H4 (cell line): Measurements from ENCODE around the gene WDFY4. TPM values are rescaled to one million over a fixed set of nuclear protein-coding genes. Genes with fewer than 3 reads are reported as not detected.

ENCODE experiments used
- DNase-seq: peaks from one replicate; pipeline ENCODE4 v3.0.0-alpha.2; 2015; ENCODE audit warnings: low spot score
- total RNA-seq: library from RNA; depleted of rRNA; stranded (reverse); fragments of >200 nt; shearing (Covaris generic); gene quantifications from 2 replicates; pipeline ENCODE4 v1.2.3, GENCODE V29; 2014

Gene WDFY4
- total RNA-seq, 1 experiment from 2014 or later: not detected

DNA sequence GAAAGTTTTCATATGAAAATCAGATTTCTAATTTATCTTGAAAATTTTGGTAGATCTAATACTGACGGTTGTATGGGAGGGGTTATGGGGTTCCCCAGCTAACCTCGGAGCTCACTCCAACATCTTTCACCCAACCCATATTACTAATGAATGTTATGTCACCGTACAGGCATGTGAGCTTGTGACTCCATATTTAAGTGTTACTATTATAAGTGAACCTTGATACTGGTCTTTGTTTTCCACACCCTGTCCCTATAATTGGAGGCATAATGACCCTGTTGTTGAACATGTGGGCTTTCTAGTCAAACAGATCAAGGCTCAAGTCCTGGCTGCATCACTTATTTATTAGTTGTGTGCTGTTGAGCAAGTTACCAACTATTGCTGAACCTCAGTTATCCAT is 27.2 kb downstream of the WDFY4 start:
- no peak for DNase-seq

DNA sequence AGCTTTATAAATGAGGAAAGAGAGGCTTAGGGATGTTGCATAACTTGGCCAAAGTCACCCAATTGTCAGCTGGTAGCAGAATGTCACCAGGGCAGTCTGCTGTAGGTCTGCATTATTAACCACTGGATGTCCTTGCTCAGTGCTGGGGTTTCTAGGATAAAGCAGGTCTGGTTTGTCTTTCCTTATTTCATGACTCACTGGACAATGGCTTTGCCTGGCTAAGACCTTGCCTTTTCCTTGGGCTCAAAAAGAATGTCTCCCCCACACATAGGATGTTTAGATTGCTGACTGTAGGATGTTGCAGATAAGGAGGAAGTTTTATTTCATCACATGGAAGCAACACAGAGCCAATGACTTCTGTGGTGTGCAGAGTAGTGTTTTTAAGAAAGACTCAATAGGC is 29.4 kb downstream of the WDFY4 start:
- DNase-seq: no peak

DNA sequence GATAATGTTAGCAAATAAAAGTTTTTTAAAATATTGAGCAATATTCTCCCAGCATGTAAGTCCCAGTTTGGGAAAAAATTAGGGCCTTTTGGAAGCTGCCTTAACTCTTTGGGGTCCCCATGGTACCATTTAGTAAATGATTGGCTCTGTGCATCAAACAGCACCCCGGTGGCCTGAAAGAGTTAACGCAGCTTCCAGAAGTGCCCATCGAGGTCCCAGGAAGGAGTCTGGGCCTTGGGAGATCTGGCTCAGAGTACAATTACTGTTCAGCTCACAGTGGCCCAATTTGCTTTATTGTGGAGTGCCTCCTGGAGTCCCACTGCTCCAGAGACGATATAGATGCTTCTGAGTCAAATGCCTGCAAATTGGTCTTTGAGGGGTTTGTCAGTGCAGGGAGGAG is 31.7 kb downstream of the WDFY4 start:
- DNase-seq: no peak

DNA sequence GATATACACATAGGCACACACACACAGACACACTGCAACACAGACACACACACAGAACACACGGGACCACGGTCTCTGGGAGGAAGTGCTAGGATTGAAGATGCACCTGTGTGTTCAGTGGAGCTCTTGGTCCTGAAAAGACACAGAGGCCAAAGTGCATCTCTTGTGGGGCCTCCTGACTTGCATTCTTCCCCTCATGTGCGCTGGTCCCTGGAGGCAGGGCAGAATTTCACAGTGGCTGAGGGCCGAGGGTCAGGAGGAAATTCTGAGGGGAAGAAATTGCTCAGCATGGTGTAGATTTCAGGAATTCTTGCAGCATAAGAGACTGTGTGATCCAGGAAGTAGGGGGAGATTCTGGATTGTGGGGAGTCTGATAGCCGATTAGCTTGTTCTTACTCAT is 35.9 kb downstream of the WDFY4 start:
- DNase-seq: no peak

DNA sequence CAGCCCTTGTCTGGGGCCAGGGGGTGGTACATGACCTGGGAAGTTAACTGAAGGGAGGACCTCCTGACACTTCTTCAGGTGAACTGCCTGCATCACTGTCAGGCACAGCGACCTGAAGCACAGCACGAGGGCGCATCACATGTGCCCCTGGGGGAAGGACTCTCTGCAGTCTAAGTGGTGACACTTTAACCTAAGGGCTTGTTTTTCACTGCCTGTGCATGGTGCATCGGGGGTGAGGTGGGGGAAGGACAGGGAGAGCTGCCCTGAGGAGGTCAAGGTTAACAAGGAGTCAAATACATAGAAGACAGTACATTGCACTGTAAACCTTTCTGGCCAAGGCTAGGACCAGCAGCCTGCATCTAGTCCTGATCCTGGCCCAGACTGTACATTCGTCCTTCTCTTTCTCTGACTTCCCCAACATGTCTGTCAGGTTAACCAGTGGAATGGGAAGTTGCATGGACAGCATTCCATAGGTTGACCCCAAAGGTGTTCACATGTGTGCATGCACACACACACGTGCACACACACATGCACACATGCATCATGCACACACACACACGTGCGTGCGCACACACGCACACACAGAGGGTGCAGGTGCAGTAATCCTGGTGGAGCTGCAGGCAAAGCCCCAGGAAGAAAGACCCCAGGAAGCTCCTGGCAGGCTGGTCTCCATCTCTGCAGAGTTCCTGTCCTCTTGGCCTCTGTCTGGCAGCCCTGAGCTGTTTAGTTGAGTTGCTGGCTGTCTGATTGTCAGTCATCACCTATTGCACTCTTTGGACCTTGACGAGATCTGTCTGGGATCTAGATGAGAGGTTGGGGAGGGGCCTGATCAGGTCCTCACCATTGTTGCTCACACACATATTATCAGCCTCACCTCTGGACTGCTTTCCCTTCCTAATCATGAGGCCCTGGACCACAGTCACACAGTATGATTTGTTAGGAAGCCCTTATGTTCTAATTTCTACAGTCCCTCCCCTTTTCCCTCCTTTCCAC is 37.8 kb downstream of the WDFY4 start:
- DNase-seq: no peak

DNA sequence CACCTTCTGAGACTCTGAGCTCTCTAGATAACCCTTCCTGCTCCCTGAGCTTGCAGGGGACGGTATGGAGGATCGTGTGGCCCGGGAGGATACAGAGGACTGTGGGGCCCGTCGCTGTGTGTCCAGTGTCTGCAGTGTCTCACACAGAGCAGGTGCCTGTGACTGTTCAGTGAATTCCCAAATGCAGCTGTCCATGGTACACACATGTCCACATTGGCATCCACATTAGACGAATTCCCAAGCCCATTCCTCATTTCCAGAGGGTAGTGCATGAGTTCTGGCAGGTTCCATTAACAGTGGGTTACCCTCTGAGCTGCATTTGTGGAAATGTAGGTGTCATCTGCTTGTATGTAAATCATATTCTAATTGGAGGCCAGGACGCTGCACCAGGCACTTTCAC is 39.5 kb downstream of the WDFY4 start:
- DNase-seq: no peak

DNA sequence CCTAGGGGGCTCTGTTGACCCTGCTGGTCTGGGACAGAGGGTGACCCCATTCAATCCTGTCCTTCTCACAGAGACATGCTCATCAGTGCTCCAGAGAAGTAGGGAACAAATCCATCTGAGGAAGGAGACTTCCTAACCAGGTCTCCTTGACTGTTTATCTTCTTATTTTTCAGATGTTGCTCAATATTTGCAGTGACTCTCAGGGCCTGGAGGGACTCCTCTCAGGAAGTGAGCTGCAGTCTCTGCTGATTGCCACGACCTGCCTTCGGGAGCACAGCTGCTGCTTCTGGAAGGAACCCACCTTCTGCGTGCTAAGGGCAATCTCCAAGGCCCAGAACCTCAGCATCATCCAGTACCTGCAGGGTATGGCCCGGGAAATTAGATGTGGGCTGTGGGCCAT is 41.0 kb downstream of the WDFY4 start:
- DNase-seq: no peak

DNA sequence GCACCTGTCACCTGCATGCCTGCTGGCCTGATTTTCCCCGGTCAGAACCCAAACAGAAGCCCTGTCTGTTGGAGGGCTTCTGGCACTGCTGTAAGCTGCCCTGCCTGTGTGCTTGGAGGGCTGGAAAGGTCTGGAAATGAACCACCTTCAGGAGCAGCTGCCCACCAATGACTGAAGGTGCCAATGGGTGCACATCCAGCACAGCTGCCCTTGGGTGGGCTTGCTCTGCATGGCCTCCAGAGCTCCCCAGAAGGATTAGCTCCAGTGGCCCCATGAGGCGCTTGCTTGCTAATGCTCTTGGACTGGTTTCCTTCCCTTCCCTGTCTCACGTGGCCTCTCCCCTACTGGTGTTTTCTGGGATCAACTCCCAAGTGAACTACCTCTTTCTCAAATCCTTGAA is 43.2 kb downstream of the WDFY4 start:
- DNase-seq: no peak

DNA sequence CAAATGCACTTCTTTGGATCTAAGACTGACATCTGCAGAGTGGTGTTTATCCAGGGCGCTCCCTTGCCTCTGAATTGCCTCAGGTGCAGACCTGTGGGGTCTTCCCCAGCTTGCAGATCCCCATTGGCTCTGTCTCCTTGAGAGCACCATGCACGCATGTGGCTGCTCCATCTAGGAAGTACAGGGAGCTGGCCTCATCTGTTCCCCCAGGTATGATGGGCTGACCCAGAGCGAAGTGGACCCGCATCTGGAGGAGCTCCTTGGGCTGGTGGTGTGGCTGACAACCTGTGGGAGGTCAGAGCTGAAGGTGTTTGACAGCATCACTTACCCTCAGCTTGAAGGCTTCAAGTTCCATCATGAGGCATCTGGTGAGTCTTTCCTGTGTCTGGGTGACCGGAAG is 44.5 kb downstream of the WDFY4 start:
- DNase-seq: no peak

DNA sequence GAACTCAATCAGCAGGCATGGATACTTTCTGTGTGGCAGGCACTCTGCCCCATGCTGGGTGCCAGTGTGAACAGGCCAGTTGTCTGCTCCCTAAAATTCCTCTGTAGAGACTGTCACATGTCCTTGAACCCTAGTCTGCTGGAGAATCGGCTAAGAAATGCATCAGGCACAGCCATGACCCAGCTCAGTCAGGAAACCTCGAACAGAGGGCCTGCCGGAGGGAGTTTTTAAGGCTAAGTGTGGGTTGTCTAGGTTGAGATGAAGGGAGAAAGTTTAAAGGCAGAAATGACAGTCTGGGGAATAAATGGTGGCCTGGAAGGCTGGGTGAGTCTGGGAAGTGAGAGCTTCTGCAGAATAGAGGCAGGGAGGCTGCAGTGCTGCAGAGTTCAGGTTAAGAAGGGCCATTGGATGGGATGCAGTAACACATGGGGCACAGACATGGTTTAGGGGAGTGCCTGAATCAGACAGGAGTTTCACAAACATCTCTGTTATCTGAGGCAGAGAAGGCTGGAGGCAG is 45.3 kb downstream of the WDFY4 start:
- no peak for DNase-seq

DNA sequence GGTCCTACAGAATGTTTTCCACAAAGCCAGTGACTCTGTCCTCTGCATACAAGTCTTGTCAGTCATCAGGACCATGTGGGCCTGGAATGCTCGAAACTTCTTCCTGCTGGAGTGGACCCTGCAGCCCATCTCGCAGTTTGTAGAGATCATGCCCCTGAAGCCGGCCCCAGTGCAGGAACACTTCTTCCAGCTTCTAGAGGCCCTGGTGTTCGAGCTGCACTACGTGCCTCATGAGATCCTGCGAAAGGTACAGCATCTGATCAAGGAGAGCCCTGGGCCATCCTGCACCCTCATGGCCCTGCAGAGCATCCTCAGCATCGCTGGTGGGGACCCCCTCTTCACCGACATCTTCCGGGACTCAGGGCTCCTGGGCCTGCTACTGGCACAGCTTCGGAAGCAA is 46.5 kb downstream of the WDFY4 start:
- no peak for DNase-seq

DNA sequence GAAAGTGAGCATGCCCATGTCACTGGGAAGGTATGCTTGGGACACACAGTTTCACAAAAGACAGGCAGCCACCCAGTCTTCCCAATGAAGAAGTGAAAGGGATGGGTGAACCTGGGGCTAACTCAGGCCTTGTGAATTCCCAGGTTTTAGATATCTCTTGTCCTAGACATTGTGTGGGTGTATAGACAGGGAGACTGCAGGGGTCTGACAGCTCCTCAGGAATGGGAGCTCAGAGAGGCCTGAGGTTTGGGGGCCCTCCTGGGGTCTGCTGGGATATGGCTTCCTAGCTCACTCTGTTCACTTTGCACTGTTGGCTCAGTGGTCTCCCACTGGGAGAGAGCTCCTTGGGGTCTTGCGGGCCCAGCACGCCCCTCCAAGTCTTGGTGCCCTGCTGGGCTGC is 47.0 kb downstream of the WDFY4 start:
- DNase-seq: no peak

DNA sequence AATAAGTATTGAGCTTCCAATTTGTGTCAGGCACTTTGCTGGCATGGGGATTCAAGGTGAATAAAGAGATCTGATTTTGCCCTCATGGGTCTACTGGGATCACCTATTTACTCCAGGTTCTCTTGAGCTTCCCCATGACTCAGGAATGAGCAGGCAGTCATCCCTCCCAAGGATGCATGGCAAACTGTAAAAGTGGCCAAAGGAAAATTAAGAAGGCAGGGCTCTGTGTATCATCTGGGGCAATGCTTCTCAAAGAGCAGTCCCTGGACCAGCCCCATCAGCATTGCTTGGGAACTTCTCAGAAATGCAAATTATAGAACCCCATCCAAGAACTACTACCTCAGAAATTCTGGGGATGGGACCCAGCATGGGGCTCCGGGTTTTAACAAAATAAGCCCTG is 48.7 kb downstream of the WDFY4 start:
- DNase-seq: no peak

DNA sequence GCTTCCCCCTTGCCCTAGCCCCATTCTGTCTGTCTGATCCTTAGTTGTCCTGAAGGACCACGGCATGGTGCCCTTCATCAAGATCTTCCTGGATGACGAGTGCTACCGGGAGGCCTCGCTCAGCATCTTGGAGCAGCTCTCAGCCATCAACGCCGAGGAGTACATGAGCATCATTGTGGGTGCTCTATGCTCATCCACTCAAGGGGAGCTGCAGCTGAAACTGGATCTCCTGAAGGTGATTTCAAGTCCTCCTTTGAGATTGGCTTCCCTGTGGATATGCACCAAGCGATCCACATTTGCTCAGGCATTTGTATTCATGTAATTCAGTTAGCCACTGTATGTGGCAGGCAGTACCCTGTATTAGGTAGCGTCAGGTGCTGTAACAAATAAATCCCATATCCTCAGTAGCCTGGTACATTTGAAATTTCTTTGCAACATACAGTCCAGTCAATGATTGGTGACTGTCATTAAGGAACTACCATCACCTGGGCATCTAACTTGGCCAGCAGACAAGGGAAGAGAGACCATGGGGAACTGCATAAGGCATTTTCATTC is 51.2 kb downstream of the WDFY4 start:
- DNase-seq: no peak

DNA sequence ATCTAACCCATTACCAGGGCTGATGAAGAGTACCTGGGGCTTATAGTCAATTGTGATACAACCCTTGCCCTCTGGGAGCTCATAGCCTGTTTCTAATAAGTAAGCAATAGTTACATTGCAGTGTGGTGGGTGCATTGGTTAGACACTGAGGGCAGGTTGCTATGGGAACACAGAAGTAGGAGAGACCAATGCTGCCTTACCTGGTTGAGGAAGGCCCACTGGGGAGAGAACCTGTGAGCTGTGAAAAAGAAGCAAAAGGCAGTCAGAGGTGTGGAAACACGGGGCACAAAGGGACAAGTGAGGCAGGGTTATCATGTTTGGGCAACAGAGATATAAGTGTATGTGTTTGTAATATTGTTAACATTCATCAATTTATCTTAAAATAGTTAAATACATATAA is 51.9 kb downstream of the WDFY4 start:
- no peak for DNase-seq

DNA sequence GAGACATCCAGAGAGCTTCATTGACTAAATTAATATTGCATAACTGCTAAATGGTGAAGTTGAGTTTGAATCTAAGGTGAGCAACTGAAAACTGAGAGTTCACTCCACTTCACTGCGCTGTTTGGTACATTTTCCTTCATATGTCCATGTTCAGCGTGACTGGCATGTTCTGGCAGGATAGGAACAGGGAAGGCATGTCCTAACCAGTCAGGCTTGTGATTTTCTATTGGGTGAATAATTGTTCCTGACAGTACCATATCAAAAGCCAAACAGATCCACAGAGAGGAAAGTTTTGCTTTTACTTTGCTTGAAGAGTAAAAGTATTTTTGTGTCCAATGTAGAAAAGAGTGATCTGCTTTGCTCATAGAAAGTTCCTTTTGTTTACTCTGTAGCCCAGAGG is 53.2 kb downstream of the WDFY4 start:
- DNase-seq: no peak

DNA sequence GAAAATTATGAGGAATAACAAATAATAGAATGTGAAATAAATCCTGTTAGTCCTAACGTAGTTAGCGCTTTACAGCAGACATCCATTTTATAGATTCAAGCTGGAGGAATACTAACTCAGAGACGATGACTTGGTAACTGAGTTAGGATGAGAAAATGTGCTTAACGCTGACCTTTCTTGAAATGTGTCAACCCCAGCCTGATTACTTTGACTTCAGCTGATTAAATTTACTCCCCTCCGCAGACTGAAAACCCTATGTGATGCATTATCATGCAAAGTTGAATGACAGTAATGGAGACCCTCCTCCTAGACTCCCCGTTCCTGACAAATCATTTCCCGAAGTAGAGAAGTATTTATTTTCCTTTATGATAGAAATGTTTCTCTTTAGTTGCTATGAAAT is 54.5 kb downstream of the WDFY4 start:
- no peak for DNase-seq

DNA sequence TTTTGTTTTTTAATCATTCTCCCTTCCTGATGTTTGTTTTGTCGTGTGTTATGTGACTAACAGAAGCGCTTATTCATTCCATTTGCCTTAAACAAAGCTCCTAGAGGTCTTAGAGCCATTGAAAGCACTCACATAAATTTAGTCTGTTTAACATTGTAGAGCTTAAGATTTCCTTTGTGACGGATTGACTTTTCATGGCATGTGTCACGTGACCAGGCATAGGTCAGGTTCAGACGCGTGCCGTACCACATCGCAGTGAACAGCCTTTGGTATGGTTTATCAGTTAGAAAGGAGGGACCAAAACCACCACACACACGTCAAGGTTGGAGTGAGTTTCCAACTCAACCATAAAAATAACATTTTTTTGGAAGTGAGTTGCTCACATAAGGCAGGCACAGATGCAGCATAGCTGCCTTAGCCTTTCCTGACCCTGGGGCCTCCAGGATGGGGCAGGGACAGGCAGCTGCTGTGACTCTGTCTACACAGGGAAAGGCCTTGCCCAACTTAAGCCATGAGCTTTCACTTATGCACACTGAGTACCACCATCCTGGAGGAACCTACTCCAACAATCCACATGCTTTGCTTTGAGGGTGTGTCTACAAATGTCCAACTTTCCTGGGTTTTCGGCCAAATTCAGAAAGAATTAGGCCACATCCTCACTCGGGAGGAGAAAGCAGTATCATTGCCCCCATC is 55.5 kb downstream of the WDFY4 start:
- DNase-seq: no peak

DNA sequence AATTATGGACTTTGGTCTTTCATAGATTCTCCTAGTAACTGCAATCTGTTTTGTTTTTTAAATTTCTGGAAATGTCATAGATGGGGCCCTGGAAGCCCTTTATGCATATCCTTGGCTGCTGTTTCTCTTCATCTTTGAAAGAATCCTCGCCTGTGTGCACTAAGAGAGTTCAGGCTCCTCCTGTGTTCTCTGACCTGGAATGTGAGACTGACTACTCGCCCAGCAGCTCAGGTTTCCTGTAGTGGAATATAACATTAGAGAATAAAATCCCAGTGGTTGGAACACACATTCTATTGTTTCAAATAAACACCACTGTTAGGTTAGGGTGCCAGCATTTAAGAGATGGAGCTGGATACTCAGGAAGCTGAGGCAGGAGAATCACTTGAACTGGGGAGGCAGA is 56.3 kb downstream of the WDFY4 start:
- DNase-seq: no peak

DNA sequence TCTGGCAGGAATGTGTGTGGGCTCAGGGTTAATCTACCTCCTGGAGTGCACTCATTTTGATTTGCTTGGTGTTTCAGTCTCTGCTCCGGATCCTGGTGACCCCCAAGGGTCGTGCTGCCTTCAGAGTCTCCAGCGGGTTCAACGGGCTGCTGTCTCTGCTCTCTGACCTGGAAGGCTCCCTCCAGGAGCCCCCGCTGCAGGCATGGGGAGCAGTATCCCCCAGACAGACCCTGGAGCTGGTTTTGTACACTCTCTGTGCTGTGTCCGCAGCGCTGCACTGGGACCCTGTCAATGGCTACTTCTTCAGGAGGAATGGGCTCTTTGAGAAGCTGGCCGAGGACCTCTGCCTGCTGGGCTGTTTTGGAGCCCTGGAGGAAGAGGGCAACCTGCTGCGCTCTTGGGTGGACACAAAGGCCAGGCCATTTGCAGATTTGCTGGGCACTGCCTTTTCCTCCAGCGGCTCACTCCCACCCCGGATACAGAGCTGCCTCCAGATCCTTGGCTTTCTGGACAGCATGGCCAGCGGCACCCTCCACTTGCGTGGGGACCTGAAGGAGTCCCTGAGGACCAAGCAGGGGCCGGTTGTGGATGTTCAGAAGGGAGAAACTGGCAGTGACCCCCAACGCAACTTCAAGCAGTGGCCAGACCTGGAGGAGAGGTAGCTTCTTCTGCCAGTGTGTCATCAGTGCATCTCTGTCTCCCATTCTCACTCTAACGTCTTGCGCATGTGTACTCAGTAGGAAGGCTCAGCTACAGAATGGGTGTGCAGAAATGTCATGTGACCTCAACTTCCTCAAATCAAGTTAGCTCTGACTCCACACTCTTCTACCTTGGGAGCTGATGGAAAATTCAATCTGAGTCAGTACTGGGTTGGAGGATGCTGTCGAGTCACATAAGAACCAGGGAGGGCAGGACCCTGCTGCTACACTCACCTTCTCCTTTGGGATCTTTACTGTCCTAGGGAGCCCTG is 58.5 kb downstream of the WDFY4 start:
- DNase-seq: no peak

DNA sequence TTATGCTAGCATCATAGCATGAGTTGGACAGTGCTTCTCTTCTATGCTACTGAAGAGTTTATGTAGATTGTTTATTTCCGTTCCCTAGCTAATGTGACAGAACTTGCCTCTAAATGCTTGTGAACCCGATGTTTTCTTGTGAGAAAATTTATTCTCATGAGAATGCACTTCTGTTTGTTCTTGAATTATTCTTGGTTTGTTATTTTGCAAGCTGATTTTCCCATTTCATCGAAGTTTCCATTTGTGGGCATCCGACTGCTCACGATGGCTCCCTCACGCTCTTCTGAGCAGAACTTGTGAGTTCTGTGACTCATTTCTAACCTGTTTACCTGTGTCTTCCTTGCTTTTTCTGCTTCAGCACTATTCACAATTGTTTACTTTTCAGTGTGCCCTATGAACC is 59.9 kb downstream of the WDFY4 start:
- DNase-seq: no peak
